ENCODE measurements around the gene CCDC200.
"Not testable (repeated sequence)": the region's sequence is repeated elsewhere in the genome, so short reads cannot be mapped to it uniquely, and the experiment has no call there.

Gene CCDC200

DNA sequence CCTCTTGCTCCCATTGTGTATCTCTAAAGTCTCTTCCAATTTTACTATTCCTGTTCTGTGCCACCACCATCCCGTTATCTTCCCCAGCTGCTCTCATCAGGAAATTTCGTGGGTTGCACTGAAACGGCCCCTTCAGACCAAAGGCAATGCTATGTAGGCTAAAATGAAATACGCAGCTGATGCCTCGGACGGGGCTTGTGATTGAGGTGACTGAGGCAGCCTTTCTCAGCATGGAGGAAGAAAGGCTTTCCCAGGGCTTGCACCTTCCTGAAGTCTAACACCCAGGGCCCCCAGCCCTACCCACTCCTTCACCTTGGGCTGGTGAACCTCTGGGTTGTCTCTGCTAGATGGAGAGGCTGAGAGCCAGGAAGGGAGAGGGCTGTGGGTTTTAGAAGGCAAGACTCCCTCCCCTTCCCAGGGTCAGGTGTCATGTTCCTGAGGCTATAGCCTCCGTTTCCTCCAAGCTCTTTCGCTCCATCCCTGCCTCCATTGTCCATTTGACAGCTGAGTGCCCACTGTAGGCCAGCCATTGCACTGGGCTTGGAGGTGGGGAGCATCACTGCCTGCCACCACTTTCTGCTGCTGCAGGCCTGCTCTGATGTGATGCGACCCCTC lies 7.8 kb downstream of the CCDC200 start:
- peaks cover 46% of the 10 kb centered on the region for H3K36me3 Mint-ChIP-seq (ENCODE audit: low read depth)
- no peak for DNase-seq
- H3K4me1 Mint-ChIP-seq (ENCODE audit: low read depth), result peaks cover 25% of the 10 kb centered on the region
- H3K27me3 Mint-ChIP-seq, result no peaks in the 10 kb centered on the region
- H3K9me3 Mint-ChIP-seq, result no peaks in the 10 kb centered on the region
- no peak overlapping the region for H3K27ac Mint-ChIP-seq
- H3K4me3 Mint-ChIP-seq, result no peak overlapping the region

DNA sequence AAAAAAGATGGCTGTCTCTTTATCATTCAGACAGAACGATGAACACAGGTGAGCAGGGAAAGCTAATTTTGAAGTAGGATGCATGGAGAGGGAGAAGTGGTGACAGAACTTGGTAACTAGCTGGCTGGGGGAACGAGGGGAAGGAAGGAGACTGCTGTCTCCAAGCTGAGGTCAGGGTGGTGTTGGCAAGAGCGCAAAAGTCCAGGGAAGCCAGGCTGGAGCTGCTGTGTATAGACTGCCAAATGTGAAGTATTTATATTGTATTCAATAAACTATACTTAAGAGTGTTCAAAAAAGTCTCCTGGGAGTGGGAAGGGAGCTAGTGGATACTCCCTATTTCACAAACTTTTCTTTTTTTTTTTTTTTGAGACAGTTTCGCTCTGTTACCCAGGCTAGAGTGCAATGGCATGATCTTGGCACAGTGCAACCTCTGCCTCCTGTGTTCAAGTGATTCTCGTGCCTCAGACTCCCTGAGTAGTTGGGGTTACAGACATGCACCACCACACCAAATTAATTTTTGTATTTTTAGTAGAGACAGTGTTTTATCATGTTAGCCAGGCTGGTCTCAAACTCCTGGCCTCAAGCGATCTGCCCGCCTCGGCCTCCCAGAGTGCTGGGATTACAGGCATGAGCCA lies 8.6 kb downstream of the CCDC200 start:
- DNase-seq, result no peak
- Mint-ChIP-seq H3K9me3 (no peaks in the 10 kb centered on the region), H3K27me3 (no peaks in the 10 kb centered on the region), H3K4me3 (no peak overlapping the region), H3K36me3 (ENCODE audit: low read depth) (peaks cover 51% of the 10 kb centered on the region), H3K4me1 (ENCODE audit: low read depth) (peaks cover 25% of the 10 kb centered on the region), H3K27ac (no peak overlapping the region)

DNA sequence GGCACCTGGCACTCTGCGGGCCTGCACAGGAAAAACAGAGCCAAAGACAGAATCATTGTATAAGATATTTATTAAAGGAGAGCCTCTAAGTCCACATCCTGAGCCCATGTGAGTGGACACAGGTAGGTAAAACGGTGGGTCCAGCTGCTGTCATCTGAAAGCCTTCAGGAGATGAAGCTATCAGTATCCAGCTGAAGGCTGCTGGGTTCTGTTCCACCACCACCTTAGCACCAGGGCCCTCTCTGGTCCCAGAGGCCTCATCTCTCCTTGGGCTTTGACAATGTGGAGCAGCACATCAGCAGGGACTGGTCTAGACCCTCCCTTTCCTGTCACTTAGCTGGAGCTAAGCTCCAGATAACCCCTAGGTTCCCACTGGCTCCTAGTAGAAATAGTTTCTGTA lies 9.4 kb downstream of the CCDC200 start:
- DNase-seq, result no peak
- Mint-ChIP-seq H3K9me3 (no peaks in the 10 kb centered on the region), H3K4me3 (no peak overlapping the region), H3K4me1 (ENCODE audit: low read depth) (peaks cover 28% of the 10 kb centered on the region), H3K27ac (peak overlapping the region; percentile 60), H3K27me3 (no peaks in the 10 kb centered on the region), H3K36me3 (ENCODE audit: low read depth) (peaks cover 46% of the 10 kb centered on the region)

DNA sequence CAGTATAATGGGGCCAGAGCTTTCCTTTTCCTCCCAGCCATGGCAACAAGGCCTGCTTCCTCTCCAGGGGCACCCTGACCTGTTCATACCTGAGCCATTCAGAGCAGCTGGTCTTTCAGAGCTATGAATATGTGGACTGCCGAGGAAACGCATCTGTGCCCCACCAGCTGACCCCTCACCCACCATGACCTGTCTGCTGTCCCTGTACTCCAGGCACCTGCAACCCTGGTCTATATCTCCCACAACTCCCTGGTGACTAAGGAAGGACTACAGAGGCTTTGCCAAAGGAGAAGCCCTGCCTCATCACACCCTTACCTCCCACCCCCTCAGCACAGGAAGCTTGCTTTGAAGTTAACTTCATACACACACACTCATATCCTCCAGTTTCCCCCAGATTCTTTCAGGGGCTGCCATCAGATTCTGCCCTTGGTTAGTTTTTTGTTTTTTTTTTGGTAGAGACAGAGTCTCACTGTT lies 10.8 kb downstream of the CCDC200 start:
- peak overlapping the region; percentile 88 for H3K27ac Mint-ChIP-seq
- no peaks in the 10 kb centered on the region for H3K9me3 Mint-ChIP-seq
- DNase-seq, result peak; percentile 42
- peaks cover 45% of the 10 kb centered on the region for H3K36me3 Mint-ChIP-seq (ENCODE audit: low read depth)
- H3K4me3 Mint-ChIP-seq, result peak overlapping the region; percentile 6
- no peaks in the 10 kb centered on the region for H3K27me3 Mint-ChIP-seq
- H3K4me1 Mint-ChIP-seq (ENCODE audit: low read depth), result peaks cover 40% of the 10 kb centered on the region

DNA sequence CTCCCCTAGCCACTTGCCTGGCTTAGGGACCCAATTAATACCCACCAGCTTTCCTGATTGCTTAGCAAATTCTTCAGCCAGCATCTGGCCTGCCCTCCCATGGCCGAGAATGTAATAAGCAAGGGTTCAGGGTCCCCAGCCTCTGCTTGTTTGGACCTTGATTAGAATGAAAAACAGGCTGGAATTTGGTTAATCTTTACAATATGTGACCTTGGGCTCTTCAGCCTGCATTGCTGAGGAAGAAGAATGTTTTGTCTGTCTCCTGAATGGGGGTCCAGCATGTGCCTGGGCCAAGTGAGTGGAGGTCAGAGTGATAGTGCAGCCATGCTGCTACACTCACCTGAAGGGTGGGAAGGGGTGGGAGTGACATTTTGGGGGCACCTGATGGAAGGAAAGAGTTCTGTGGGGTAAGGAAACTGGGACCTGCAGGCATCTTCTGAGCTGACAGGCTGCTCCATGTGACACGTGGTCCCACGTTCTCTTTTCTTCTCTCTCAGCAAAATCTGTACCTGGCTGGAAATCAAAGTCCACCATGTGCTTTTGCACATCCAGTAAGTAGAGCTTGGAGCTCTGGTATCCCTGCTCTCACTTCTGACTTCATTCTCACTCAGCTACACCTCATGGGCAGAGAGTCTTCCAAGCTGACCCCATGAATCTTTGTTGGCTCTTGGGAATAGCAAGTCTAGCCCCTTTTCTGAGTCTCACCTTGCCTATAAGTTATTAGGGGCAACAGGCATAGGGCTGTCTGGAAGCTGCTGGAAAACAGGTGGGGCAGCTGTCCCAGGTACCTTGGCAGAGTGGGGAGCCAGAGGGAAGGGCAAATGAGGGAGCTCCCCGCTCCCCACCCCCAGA lies 11.4 kb downstream of the CCDC200 start:
- no peaks in the 10 kb centered on the region for H3K9me3 Mint-ChIP-seq
- H3K27ac Mint-ChIP-seq, result peak overlapping the region; percentile 88
- H3K4me1 Mint-ChIP-seq (ENCODE audit: low read depth), result peaks cover 47% of the 10 kb centered on the region
- no peaks in the 10 kb centered on the region for H3K27me3 Mint-ChIP-seq
- peaks cover 51% of the 10 kb centered on the region for H3K36me3 Mint-ChIP-seq (ENCODE audit: low read depth)
- DNase-seq, result no peak
- H3K4me3 Mint-ChIP-seq, result no peak overlapping the region

DNA sequence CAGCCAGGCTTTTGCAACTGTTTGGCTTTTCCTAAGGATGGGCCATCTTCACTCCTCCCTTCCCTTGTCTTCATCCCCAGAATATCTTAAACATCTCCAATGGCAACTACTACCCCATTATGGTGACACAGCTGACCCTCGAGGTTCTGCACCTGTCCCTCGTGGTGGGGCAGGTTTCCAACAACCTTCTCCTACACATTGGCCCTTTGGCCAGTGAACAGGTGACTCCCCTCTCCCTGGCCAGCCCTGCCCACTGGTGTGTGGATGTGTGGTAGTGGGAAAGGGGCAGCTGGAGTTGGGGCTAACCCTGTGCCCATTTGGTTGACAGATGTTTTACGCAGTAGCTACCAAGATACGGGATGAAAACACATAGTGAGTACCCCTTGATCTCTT lies 12.1 kb downstream of the CCDC200 start:
- Mint-ChIP-seq H3K27ac (no peak overlapping the region), H3K4me3 (no peak overlapping the region), H3K9me3 (no peaks in the 10 kb centered on the region), H3K27me3 (no peaks in the 10 kb centered on the region), H3K4me1 (ENCODE audit: low read depth) (peaks cover 47% of the 10 kb centered on the region), H3K36me3 (ENCODE audit: low read depth) (peaks cover 56% of the 10 kb centered on the region)
- DNase-seq, result no peak

DNA sequence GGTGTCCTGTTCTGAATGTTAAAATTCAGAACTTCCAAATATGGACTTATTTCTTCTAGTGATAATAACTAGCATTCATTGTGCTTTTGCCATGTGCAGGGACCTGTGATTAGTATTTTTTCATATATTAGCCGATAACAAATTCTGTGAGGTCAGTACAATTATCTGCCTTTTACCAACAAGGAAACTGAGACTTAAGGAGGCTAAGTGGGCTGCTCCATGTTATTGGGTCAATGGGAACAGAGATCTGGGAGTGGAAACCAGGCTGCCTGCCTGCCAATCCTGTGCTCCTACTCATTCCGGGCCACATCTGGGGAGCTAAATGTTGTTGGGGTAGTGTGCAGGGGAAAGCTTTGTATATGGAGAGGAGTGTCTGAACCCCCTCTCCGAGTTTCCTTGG lies 13.1 kb downstream of the CCDC200 start:
- Mint-ChIP-seq H3K4me1 (ENCODE audit: low read depth) (peaks cover 53% of the 10 kb centered on the region), H3K27me3 (no peaks in the 10 kb centered on the region), H3K4me3 (no peak overlapping the region), H3K27ac (no peak overlapping the region), H3K9me3 (no peaks in the 10 kb centered on the region), H3K36me3 (ENCODE audit: low read depth) (peaks cover 61% of the 10 kb centered on the region)
- no peak for DNase-seq

DNA sequence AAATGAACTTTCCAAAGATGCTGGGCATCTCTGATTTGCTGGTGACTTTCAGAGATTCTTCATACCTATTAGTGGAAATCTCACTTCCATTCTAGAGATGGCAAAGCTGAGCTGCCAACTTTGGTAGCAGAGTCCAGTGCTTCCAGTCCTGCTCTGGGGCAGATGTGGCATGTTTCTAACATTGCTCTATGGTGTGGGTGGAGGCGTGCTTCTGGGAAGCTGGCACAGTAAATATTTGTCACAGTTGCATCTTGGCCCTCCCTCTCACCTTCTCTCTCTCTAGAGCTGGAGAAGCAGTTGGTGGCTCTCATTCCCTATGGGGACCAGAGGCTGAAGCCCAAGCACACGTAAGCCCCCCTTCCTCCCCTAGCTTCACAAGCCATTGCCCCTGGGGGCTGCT lies 14.9 kb downstream of the CCDC200 start:
- H3K27ac Mint-ChIP-seq, result no peak overlapping the region
- H3K4me3 Mint-ChIP-seq, result no peak overlapping the region
- DNase-seq, result no peak
- H3K4me1 Mint-ChIP-seq (ENCODE audit: low read depth), result peaks cover 52% of the 10 kb centered on the region
- H3K36me3 Mint-ChIP-seq (ENCODE audit: low read depth), result peaks cover 62% of the 10 kb centered on the region
- H3K27me3 Mint-ChIP-seq, result no peaks in the 10 kb centered on the region
- no peaks in the 10 kb centered on the region for H3K9me3 Mint-ChIP-seq

DNA sequence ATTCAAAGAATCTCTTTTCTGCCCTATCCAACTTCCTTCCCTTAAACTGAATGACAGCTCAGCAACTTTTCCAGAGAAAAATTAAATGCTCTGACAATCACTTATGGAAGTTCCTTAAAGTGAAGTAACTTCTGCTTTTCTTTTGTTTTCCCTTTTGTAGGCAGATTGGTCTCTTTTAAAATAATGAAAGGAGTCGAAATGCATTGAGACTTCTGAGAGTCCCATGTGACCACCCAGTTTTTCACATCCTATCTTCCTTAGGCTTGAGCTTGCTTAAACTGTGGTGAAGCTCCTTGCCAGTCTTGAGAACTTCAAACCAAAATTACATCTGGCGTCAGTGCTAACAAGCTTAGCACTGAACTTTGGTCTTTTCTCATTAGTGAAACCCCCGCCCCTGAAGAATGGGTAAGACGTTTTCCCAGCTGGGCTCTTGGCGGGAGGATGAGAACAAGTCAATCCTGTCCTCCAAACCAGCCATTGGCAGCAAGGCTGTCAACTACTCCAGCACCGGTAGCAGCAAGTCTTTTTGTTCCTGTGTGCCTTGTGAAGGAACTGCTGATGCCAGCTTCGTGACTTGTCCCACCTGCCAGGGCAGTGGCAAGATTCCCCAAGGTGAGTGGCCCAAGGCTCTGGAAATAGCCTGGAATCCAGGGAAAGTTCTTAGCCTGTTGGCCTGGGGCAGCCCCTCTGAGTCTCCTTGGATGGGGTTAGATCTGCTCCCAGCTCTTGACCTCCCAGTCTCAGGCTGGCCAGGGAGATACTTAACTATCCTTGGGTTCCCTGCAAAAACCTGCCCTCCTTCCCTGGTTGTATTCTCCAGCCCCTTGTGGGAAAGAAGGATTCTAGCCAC lies 15.6 kb downstream of the CCDC200 start:
- Mint-ChIP-seq H3K4me1 (ENCODE audit: low read depth) (peaks cover 48% of the 10 kb centered on the region), H3K4me3 (peak overlapping the region; percentile 94), H3K27ac (peak overlapping the region; percentile 95), H3K9me3 (no peaks in the 10 kb centered on the region), H3K36me3 (ENCODE audit: low read depth) (peaks cover 66% of the 10 kb centered on the region), H3K27me3 (no peaks in the 10 kb centered on the region)
- no peak for DNase-seq

DNA sequence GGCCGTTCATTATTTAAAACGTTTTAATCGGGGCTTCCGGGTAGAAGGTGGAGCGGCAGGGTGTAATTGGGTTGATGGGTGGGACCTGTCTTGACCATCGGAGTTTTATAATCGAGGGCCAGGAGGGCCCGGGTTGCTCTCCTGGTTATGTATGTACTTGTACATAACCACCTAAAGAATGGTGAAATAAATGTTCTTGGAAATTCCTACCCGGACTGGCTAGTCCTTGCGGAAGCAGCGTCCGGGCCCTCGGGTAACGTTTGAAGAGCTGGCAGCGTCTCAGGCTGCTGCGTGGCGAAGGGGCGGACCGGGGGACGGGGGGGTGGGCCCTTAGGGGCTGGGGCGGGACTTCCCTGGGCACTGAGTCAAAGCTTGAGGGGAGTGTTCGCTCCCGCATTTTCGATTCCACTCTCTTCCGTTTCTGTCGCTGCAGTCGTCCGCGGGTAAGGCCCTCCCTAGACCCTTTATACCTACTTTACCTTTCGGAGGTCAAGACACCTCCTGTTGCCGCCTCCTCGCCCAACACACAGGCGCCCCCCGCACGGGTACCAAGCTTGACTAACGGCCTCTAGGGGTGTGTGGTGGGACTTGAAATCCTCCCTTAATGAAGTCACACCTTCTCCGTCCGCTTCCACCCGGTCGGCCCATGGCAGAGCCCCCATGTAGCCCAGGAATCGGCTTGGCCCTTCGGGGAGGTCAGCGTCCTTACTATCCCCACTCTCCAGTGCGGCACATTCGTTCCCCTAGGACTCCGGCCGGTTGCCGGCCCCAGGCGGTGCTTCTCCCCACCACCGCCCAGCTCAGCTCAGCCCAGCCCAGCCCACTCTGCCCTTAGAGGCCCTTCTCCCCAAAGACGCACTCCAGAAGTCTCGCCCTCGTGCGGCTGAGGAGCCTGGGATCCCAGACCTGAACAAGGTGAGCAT lies 16.7 kb downstream of the CCDC200 start, which contains the start of gene TMEM106A:
TMEM106A (plus strand) TSS at position 396 of the 923 bp plus-strand sequence. CDS start 1,167 bp downstream, outside the sequence.
- Mint-ChIP-seq H3K36me3 (ENCODE audit: low read depth) (peaks cover 61% of the 10 kb centered on the region), H3K27me3 (no peaks in the 10 kb centered on the region), H3K9me3 (no peaks in the 10 kb centered on the region), H3K4me3 (peak within 1 kb of the TSS; percentile 94), H3K4me1 (ENCODE audit: low read depth) (peaks cover 36% of the 10 kb centered on the region), H3K27ac (peak within 1 kb of the TSS; percentile 95)
- peak; percentile 83 for DNase-seq

DNA sequence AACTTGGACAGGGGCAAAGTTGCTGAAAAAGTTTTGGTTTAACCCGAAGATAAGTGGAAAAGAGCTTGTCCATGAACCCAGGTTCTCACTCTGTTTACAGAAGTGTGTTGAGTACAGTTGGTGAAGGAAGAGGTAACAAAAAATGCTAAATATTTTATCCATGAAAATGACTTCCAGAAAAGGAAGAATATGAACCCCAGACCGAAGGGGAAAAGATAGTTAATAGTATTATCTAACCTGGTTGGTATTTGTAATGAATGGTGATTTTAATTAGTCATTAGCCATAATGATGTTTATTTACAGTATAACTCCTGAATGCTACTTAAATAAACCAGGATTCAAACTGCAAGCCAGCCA lies 17.3 kb downstream of the CCDC200 start:
- no peak for DNase-seq
- H3K36me3 Mint-ChIP-seq (ENCODE audit: low read depth), result peaks cover 60% of the 10 kb centered on the region
- H3K27ac Mint-ChIP-seq, result peak overlapping the region; percentile 95
- peak overlapping the region; percentile 94 for H3K4me3 Mint-ChIP-seq
- no peaks in the 10 kb centered on the region for H3K9me3 Mint-ChIP-seq
- no peaks in the 10 kb centered on the region for H3K27me3 Mint-ChIP-seq
- H3K4me1 Mint-ChIP-seq (ENCODE audit: low read depth), result peaks cover 35% of the 10 kb centered on the region

DNA sequence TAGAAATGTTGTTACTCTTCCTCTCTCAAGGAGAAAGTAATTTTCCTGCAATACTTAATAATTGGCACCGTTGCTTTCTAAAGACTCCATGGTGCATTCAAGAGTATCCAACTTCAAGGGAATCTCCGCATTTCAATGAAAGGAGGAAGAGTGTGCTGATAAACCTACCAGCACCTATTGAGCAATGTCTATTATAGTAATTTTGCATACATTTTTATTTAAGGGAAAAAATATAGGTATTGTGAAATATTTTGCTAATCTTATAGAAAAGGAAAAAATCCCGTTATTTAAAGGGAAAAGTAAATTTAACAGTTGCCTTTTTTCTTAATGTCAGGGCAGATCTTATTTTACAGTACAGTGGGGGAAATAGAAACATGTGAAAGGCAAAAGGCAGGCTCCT lies 17.8 kb downstream of the CCDC200 start:
- DNase-seq, result no peak
- H3K4me3 Mint-ChIP-seq, result peak overlapping the region; percentile 94
- H3K36me3 Mint-ChIP-seq (ENCODE audit: low read depth), result peaks cover 56% of the 10 kb centered on the region
- H3K4me1 Mint-ChIP-seq (ENCODE audit: low read depth), result peaks cover 33% of the 10 kb centered on the region
- no peaks in the 10 kb centered on the region for H3K27me3 Mint-ChIP-seq
- H3K27ac Mint-ChIP-seq, result peak overlapping the region; percentile 95
- H3K9me3 Mint-ChIP-seq, result no peaks in the 10 kb centered on the region

DNA sequence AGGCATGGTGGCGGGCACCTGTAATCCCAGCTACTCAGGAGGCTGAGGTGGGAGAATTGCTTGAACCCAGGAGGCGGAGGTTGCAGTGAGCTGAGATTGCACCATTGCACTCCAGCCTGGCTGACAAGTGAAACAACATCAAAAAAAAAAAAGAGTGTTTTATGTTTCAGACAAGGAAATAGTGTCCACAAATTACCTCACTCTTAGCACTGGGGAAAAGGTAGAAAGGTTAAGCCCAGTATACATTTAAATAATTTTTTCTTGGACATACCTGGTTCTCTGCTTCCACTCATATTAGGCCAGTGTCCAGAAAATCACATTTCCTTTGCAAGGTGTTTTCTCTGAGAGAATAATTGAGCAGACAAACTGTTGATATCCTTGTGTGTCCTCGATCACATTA lies 25.4 kb downstream of the CCDC200 start:
- Mint-ChIP-seq H3K36me3 (ENCODE audit: low read depth) (peaks cover 76% of the 10 kb centered on the region), H3K27ac (peak overlapping the region; percentile 14)
- not testable (repeated sequence) for H3K27me3 Mint-ChIP-seq

More for the DNA sequence above, 25.4 kb downstream of the CCDC200 start:
- H3K4me3 Mint-ChIP-seq; H3K4me1 Mint-ChIP-seq (ENCODE audit: low read depth); DNase-seq; H3K9me3 Mint-ChIP-seq: not testable (repeated sequence)
